Measurements from ENCODE around the gene BTNL3. TPM values are rescaled to one million over a fixed set of nuclear protein-coding genes. Genes with fewer than 3 reads are reported as not detected.

Gene BTNL3
- polyA plus RNA-seq, 1 of the 3 experiments (the other 2 are of a cell fraction): not detected

GRCh38 chr5:181042036-181042713, 53.5 kb downstream of the BTNL3 start (continued):
- no peak for TF ChIP-seq YY1 (IDR thresholded peaks at IDR 0.05; ENCODE audit: low read depth)
- no peak for TF ChIP-seq MEF2A (IDR thresholded peaks at IDR 0.05; ENCODE audit: borderline replicate concordance, low read depth)
- no peak for TF ChIP-seq NFIC (IDR thresholded peaks at IDR 0.05; ENCODE audit: borderline replicate concordance)

GRCh38 chr5:181042722-181043121, 54.1 kb downstream of the BTNL3 start:
- no peak for TF ChIP-seq USF1 (IDR thresholded peaks at IDR 0.05; ENCODE audit: borderline replicate concordance, low read depth)
- no peak for TF ChIP-seq GATA2 (CRISPR knock-in tag; IDR thresholded peaks at IDR 0.05)
- TF ChIP-seq ZBTB33 (IDR thresholded peaks at IDR 0.05; ENCODE audit: borderline replicate concordance, low read depth): no peak
- no peak for TF ChIP-seq IRF3 (IDR thresholded peaks at IDR 0.05; ENCODE audit: low read depth, low read length)
- TF ChIP-seq YY1 (IDR thresholded peaks at IDR 0.05; ENCODE audit: low read depth): no peak
- POLR2A ChIA-PET: no interaction called here

GRCh38 chr5:181043285-181044092, 54.8 kb downstream of the BTNL3 start:
- H3K27ac ChIP-seq (ENCODE audit: low read depth in 2 of 2, low read length in 1 of 2): no peak overlapping the region
- TF ChIP-seq MXI1 (IDR thresholded peaks at IDR 0.05; ENCODE audit: low read depth, low read length): no peak
- no peak for TF ChIP-seq TCF12 (IDR thresholded peaks at IDR 0.05)
- no peak for TF ChIP-seq RXRA (IDR thresholded peaks at IDR 0.05; ENCODE audit: borderline replicate concordance, low read depth)
- TF ChIP-seq ELF1 (IDR thresholded peaks at IDR 0.05): no peak
- no peak for TF ChIP-seq MAX (IDR thresholded peaks at IDR 0.05; ENCODE audit: low read depth)
- no peaks in the 10 kb centered on the region for H3K79me2 ChIP-seq (ENCODE audit: insufficient read depth)
- POLR2A ChIA-PET: no interaction called here
- H3K27me3 ChIP-seq (ENCODE audit: insufficient read depth): peaks cover 60% of the 10 kb centered on the region
- no peak overlapping the region for H3K9ac ChIP-seq
- WGBS (ENCODE audit: low lambda C conversion rate): 13% methylated on average over 11 of the region's 12 CpGs
- no peaks in the 10 kb centered on the region for H3K9me3 ChIP-seq
- H3K4me3 ChIP-seq (ENCODE audit: low read depth in 2 of 2, low read length in 1 of 2): no peak overlapping the region
- H3K4me2 ChIP-seq: no peak overlapping the region
- H3F3A ChIP-seq (replicated peaks; ENCODE audit: insufficient read depth): no peaks in the 10 kb centered on the region
- no peaks in the 10 kb centered on the region for H3K36me3 ChIP-seq (replicated peaks in 1 of 2; ENCODE audit: control insufficient read depth in 1 of 2, insufficient read depth in 2 of 2, low read length in 1 of 2)
- H2AFZ ChIP-seq (ENCODE audit: low read depth): no peak overlapping the region
- H3K9me2 ChIP-seq: no peaks in the 10 kb centered on the region
- CTCF ChIA-PET: interaction anchor here (1.4 kb wide), 1 partner anchor 10 kb away, joined by 3 read pairs; no protein-coding TSS in a partner anchor
- no peaks in the 10 kb centered on the region for H4K20me1 ChIP-seq (ENCODE audit: insufficient read depth)
- no peaks in the 10 kb centered on the region for H3K4me1 ChIP-seq (ENCODE audit: control insufficient read depth in 1 of 2, insufficient read depth in 2 of 2, low read depth in 1 of 2, low read length in 1 of 2)
- DNase-seq: no peak

More at GRCh38 chr5:181042722-181043121, 54.1 kb downstream of the BTNL3 start:
- Histone ChIP-seq H3K27me3 (ENCODE audit: insufficient read depth) (peaks cover 61% of the 10 kb centered on the region), H3K9me2 (no peaks in the 10 kb centered on the region), H3K36me3 (replicated peaks in 1 of 2; ENCODE audit: control insufficient read depth in 1 of 2, insufficient read depth in 2 of 2, low read length in 1 of 2) (no peaks in the 10 kb centered on the region), H2AFZ (ENCODE audit: low read depth) (no peak overlapping the region), H3K9me3 (no peaks in the 10 kb centered on the region), H3K79me2 (ENCODE audit: insufficient read depth) (no peaks in the 10 kb centered on the region), H3K27ac (ENCODE audit: low read depth in 2 of 2, low read length in 1 of 2) (no peak overlapping the region), H3F3A (replicated peaks; ENCODE audit: insufficient read depth) (no peaks in the 10 kb centered on the region), H3K4me3 (ENCODE audit: low read depth in 2 of 2, low read length in 1 of 2) (no peak overlapping the region), H3K9ac (no peak overlapping the region), H3K4me1 (ENCODE audit: control insufficient read depth in 1 of 2, insufficient read depth in 2 of 2, low read depth in 1 of 2, low read length in 1 of 2) (no peaks in the 10 kb centered on the region), H3K4me2 (no peak overlapping the region), H4K20me1 (ENCODE audit: insufficient read depth) (no peaks in the 10 kb centered on the region)
- CTCF ChIA-PET: interaction anchor here (1.4 kb wide), 1 partner anchor 10 kb away, joined by 3 read pairs; no protein-coding TSS in a partner anchor
- 14% methylated on average over 10 of the region's 11 CpGs for WGBS (ENCODE audit: low lambda C conversion rate)
- DNase-seq: no peak
